Subcutaneous adipose tissue (tissue), 4 donors: ENCODE data around the gene MYCBP2. TPM values are rescaled to one million over a fixed set of nuclear protein-coding genes. Genes with fewer than 3 reads are reported as not detected.

Source experiments
- CTCF ChIP-seq: fragments of 450-650 bp; IDR thresholded peaks from one replicate; pipeline ENCODE4 v1.5.1; 2016; ENCODE audit warnings: low read depth, mild to moderate bottlenecking, control low read depth, antibody characterized with exemption, moderate library complexity
- total RNA-seq, 4 donors: library from RNA; depleted of rRNA; stranded (reverse); fragments of >200 nt; gene quantifications; one replicate each; pipeline ENCODE4 v1.1.0, GENCODE V29; 2016

Gene MYCBP2
- total RNA-seq, 4 donors from 2014 or later, result 316 to 377 (median 343) TPM

DNA sequence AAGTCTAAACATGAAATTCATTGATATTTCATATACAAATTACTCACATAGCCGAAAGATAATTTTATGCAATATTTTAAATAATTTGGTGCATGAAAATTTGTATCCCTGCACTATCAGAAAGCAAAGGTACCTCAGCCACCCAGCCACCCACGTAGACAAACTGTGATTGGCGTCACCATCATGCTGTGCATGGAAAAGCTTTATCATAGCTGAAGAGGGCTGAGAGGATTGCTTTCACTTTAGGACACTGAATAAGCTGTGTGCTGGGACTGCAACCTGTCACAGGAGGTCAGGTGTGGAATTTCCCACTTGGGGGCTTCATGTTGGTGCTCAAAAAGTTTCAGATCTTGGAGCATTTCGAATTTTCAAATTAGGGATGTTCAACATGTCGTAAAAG lies 96.3 kb downstream of the MYCBP2 start:
- no peak for TF ChIP-seq CTCF

DNA sequence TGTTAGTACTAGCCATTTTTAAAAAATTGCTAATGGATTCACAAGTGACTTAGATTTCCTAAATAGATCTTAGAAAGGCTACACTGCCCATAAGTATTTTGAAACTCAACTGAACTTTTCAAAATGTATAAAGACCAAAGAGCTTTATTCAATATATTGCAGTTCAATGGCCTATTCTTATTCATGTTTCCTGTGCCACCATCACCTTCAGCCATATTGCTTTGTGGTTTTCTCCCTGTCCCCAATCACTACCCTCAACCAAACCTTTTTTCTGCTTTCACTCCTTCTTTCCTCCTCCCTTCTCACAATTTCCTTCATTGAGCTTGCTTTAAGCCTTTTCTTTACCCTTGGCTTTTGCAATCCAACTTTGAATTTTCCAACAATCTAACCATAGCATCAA lies 100.9 kb downstream of the MYCBP2 start:
- TF ChIP-seq CTCF, result no peak

DNA sequence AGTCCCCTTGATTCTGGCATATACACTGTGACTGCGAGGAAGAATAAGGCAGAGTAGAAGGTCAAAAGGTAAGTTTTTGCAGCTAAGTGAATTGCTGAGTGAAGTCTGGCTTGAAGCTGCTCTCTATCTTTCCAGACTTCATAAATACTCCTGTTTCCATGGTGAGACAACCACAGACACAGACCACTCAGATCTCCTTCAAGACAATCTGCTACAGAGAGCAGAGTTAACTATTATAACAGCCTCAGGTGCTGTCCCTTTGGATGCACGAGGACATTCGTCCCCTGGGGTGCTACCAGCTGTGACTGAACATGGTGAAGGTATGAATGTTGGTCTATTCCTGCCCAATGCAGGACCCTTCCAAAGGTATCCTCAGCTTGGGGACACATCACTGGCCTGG lies 104.0 kb downstream of the MYCBP2 start:
- no peak for TF ChIP-seq CTCF

- TF ChIP-seq CTCF, result no peak
These were observed 104.7 kb downstream of the MYCBP2 start for GRCh38 chr13:77222000-77222690.

DNA sequence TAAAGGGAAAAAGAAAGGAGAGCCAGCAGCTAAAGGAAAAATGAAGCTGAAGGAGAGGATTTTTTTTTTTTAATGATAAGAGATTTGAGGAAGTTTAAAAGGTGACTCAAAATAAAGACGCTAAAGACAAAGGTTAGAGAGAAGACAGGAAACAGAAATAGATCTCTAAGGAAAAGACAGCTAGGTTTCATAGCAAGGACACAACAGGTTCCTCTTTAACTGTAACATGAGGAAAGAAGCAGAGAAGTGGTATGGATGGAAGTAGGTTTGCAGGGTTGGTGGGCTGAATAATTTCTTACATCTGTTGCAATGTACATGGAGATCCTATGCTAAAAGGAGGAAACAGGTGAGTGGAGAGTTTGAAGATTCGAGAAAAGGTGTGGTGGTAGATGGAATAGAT lies 107.5 kb downstream of the MYCBP2 start:
- TF ChIP-seq CTCF, result no peak

GRCh38 chr13:77218274-77218673 lies 108.6 kb downstream of the MYCBP2 start:
- no peak for TF ChIP-seq CTCF

GRCh38 chr13:77215543-77215942 lies 111.4 kb downstream of the MYCBP2 start:
- TF ChIP-seq CTCF, result no peak
